Esophagus muscularis mucosa (tissue), 4 donors: ENCODE data around the gene OSBPL9. TPM values are rescaled to one million over a fixed set of nuclear protein-coding genes. Genes with fewer than 3 reads are reported as not detected.

Experiments used
- DNase-seq: peaks from one replicate; pipeline ENCODE4 v3.0.0-alpha.2; 2017; ENCODE audit errors: extremely low spot score
- H3K27ac ChIP-seq, 4 donors: fragments of 200-600 bp; sonication (generic); replicated peaks in 1 of 4; 1 replicate in 3 of 4; 2 replicates in 1 of 4; pipeline ENCODE4 v1.5.1; 2016 to 2019; ENCODE audit warnings: mild to moderate bottlenecking in 1 of 4
- H3K27me3 ChIP-seq, 4 donors: fragments of 200-600 bp; sonication (generic); one replicate each; pipeline versions ENCODE4 v1.5.1 to v1.6.0; 2016 to 2019
- H3K36me3 ChIP-seq, 4 donors: fragments of 200-600 bp; sonication (generic); one replicate each; pipeline ENCODE4 v1.5.1; 2016 to 2019
- H3K4me1 ChIP-seq, 4 donors: fragments of 200-600 bp; sonication (generic); one replicate each; pipeline ENCODE4 v1.5.1; 2016 to 2019
- H3K4me3 ChIP-seq, 4 donors: fragments of 200-600 bp; sonication (generic); 1 replicate in 2 of 4; 2 replicates in 2 of 4; pipeline ENCODE4 v1.5.1; 2016 to 2019; ENCODE audit warnings: mild to moderate bottlenecking in 4 of 4, moderate library complexity in 1 of 4
- H3K9me3 ChIP-seq, 4 donors: fragments of 200-600 bp; sonication (generic); 1 replicate in 3 of 4; 2 replicates in 1 of 4; pipeline ENCODE4 v1.5.1; 2016 to 2019
- CTCF ChIP-seq, 3 experiments: fragments of 200-600 bp in 2 of 3; fragments of 450-650 bp in 1 of 3; sonication (generic) in 2 of 3; IDR thresholded peaks; one replicate each; pipeline ENCODE4 v1.5.1; 2017 to 2019; ENCODE audit warnings: antibody characterized with exemption in 3 of 3, mild to moderate bottlenecking in 2 of 3, moderate library complexity in 1 of 3
- EP300 ChIP-seq: sonication (generic); formaldehyde crosslinking; IDR thresholded peaks from one replicate; pipeline ENCODE4 v1.6.1; 2017; ENCODE audit warnings: antibody characterized with exemption
- POLR2A ChIP-seq: fragments of 450-650 bp; IDR thresholded peaks from one replicate; pipeline ENCODE4 v1.6.1; 2017; ENCODE audit warnings: antibody characterized with exemption, moderate library complexity, mild to moderate bottlenecking, low read depth
- POLR2AphosphoS5 ChIP-seq, 2 donors: sonication (generic); formaldehyde crosslinking; IDR thresholded peaks; one replicate each; pipeline ENCODE4 v1.6.1; 2017; ENCODE audit warnings: antibody characterized with exemption in 2 of 2
- WGBS: methylation state at CpG from one replicate; pipeline ENCODE4 v1.1.5; 2018; 5-methylcytosine and 5-hydroxymethylcytosine counted together
- intact Hi-C: fragments of 100-400 bp; cut with DNase I; formaldehyde crosslinking; loops from one replicate; pipeline ENCODE4 v1.15.1; 2023
- total RNA-seq, 4 donors: library from RNA; depleted of rRNA; stranded (reverse); fragments of >200 nt; gene quantifications; one replicate each; pipeline versions ENCODE4 v1.1.0 to v1.2.1, GENCODE V29; 2016

Gene OSBPL9
- total RNA-seq, 4 donors from 2014 or later: 66.8 to 84.5 (median 75.9) TPM

GRCh38 chr1:51776408-51776807 is 159.5 kb downstream of the OSBPL9 start:
- TF ChIP-seq POLR2AphosphoS5 (IDR thresholded peaks at IDR 0.05) (no peak), CTCF (IDR thresholded peaks at IDR 0.05) (no peak), EP300 (no peak), POLR2A (no peak)
- no peak for DNase-seq
- intact Hi-C loops: no loop called here
- Histone ChIP-seq H3K36me3 (peaks cover 11 to 89% (median 53%) of the 10 kb centered on the region in 4 donors), H3K27me3 (no peaks in the 10 kb centered on the region), H3K4me1 (no peaks in the 10 kb centered on the region), H3K4me3 (no peak overlapping the region), H3K9me3 (no peaks in the 10 kb centered on the region), H3K27ac (no peak overlapping the region)

- Histone ChIP-seq H3K36me3 (peaks cover 23 to 92% (median 62%) of the 10 kb centered on the region in 4 donors), H3K27me3 (no peaks in the 10 kb centered on the region), H3K9me3 (no peaks in the 10 kb centered on the region), H3K4me1 (peaks cover 0 to 7% (median 0%) of the 10 kb centered on the region in 4 donors), H3K4me3 (no peak overlapping the region), H3K27ac (no peak overlapping the region)
- intact Hi-C loops: no loop called here
- 96% methylated on average over 3 of the region's 3 CpGs for WGBS
- TF ChIP-seq POLR2A (no peak), CTCF (IDR thresholded peaks at IDR 0.05) (no peak)
- DNase-seq: no peak
Observed at GRCh38 chr1:51780927-51781326, 164.0 kb downstream of the OSBPL9 start.

- intact Hi-C loops: no loop called here
- Histone ChIP-seq H3K27me3 (no peaks in the 10 kb centered on the region), H3K9me3 (no peaks in the 10 kb centered on the region), H3K36me3 (peaks cover 57 to 100% (median 85%) of the 10 kb centered on the region in 4 donors), H3K4me1 (peaks cover 0 to 7% (median 0%) of the 10 kb centered on the region in 4 donors), H3K4me3 (no peak overlapping the region), H3K27ac (no peak overlapping the region)
- no peak for TF ChIP-seq CTCF (IDR thresholded peaks at IDR 0.05)
- TF ChIP-seq POLR2A: no peak
- no peak for TF ChIP-seq EP300
- no peak for TF ChIP-seq POLR2AphosphoS5 (IDR thresholded peaks at IDR 0.05)
- 86% methylated on average over 4 of the region's 4 CpGs for WGBS
- DNase-seq: no peak
Observed at GRCh38 chr1:51784997-51785421, 168.1 kb downstream of the OSBPL9 start.

- intact Hi-C loops: no loop called here
- no peak for TF ChIP-seq POLR2A
- TF ChIP-seq POLR2AphosphoS5 (IDR thresholded peaks at IDR 0.05): no peak
- no peak for TF ChIP-seq EP300
- no peak for TF ChIP-seq CTCF (IDR thresholded peaks at IDR 0.05)
- Histone ChIP-seq H3K4me1 (peaks cover 0 to 7% (median 0%) of the 10 kb centered on the region in 4 donors), H3K36me3 (peaks cover 72 to 100% (median 95%) of the 10 kb centered on the region in 4 donors), H3K27me3 (no peaks in the 10 kb centered on the region), H3K27ac (no peak overlapping the region), H3K9me3 (no peaks in the 10 kb centered on the region), H3K4me3 (no peak overlapping the region)
- no peak for DNase-seq
- whole genome bisulfite sequencing: 63% methylated on average over 2 of the region's 2 CpGs
Observed at GRCh38 chr1:51788938-51789337, 172.0 kb downstream of the OSBPL9 start.

- H3K27ac ChIP-seq: no peak overlapping the region
Observed at GRCh38 chr1:51789342-51789741, 172.4 kb downstream of the OSBPL9 start.

More at GRCh38 chr1:51789342-51789741, 172.4 kb downstream of the OSBPL9 start:
- no peaks in the 10 kb centered on the region for H3K27me3 ChIP-seq
- DNase-seq: no peak
- whole genome bisulfite sequencing: 92% methylated on average over 1 of the region's 1 CpG
- peaks cover 75 to 100% (median 95%) of the 10 kb centered on the region in 4 donors for H3K36me3 ChIP-seq
- intact Hi-C loops: no loop called here
- H3K9me3 ChIP-seq: no peaks in the 10 kb centered on the region
- TF ChIP-seq POLR2A (no peak), POLR2AphosphoS5 (IDR thresholded peaks at IDR 0.05) (peak in 1 of 2 donors; percentile 3)
- peaks cover 0 to 7% (median 0%) of the 10 kb centered on the region in 4 donors for H3K4me1 ChIP-seq
- H3K4me3 ChIP-seq: no peak overlapping the region
